Measurements from ENCODE around the gene ORAI2.
"Not testable (repeated sequence)": the region's sequence is repeated elsewhere in the genome, so short reads cannot be mapped to it uniquely, and the experiment has no call there.

The ORAI2 gene

DNA sequence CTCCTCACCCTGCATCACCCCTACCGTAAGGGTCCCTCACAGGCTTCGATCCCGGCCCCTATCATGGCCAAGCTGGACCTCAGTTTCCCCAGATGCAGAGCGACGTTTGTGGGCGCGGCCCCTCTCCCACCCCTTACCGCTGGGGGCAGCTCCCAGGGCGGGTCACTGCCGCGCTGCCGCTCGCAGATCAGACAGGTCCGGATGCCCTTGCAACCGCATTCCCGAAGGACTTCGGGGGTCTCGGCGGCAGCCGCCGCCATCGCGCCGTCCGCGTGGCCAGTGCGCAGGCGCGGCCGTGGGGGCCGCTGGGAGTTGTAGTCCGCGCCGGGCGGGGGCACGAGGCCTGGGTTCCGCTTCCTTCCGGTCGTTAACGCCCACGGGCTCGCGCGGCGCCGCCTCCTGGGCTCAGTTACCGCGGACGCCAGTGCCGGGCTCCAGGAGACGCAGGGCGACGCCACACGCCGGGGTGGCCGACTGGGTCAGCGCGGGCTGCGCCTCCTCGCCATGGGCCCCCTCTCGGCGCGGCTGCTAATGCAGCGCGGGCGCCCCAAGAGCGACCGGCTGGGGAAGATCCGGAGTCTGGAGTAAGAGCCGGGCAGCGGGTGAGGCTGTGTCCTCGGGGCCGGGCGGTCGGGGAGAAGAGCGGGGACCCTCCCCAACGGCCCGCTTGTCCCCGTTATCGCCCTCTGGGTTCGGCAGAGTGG is 31.4 kb downstream of the ORAI2 start, which contains the start of the genes ALKBH4 and LRWD1:
TSS of gene ALKBH4 (minus strand) at position 287 of the 704 bp plus-strand sequence. CDS start at position 260, 27 bp downstream.
TSS of gene LRWD1 (plus strand) at position 408 of the 704 bp plus-strand sequence. CDS start at position 505, 97 bp downstream.
- peak within 1 kb of the TSS; percentile 82 for H3K27ac Mint-ChIP-seq
- peak within 1 kb of the TSS; percentile 92 for H3K4me3 Mint-ChIP-seq
- no peaks in the 10 kb centered on the region for H3K27me3 Mint-ChIP-seq (ENCODE audit: low read depth)
- H3K9me3 Mint-ChIP-seq: no peaks in the 10 kb centered on the region
- peaks cover 20% of the 10 kb centered on the region for H3K4me1 Mint-ChIP-seq (ENCODE audit: low read depth)
- peaks cover 6% of the 10 kb centered on the region for H3K36me3 Mint-ChIP-seq (ENCODE audit: low read depth)

- Mint-ChIP-seq H3K4me1 (ENCODE audit: low read depth) (peaks cover 20% of the 10 kb centered on the region), H3K4me3 (peak overlapping the region; percentile 92)
Observed at GRCh38 chr7:102466097-102466496, 32.7 kb downstream of the ORAI2 start.

DNA sequence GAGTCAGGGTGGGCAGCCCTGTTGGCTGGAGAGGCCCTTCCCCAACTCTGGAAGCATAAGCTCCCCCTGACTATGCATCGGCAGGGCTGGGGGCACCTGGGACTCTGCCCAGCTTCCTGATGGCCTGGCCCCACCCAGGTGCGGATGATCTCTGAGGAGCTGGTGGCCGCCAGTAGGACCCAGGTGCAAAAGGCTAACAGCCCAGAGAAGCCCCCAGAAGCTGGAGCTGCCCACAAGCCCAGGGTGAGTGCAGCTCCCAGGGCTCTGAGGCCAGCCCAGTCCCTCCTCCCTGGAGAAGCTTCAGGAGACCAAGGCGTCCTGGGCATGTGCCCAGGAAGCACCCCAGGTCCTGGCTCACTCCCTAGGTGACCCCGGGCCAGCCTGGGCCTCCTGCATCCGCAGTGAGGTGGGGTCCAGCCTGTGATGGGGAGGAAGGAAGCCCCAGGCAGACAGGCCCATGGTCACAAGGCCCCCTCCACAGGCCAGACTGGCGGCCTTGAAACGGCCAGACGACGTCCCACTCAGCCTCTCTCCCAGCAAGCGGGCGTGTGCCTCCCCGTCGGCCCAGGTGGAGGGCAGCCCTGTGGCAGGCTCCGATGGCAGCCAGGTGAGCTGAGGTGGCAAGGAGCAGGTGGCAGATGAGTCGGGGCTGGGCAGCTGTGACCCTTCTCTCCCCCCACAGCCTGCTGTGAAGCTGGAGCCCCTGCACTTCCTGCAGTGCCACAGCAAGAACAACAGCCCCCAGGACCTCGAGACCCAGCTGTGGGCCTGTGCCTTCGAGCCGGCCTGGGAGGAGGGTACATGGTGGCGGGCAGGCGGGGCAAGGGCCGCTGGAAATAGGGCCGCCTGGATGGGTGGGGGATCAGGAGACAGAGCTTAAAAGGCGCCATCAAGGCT is 34.5 kb downstream of the ORAI2 start:
- peaks cover 3% of the 10 kb centered on the region for H3K36me3 Mint-ChIP-seq (ENCODE audit: low read depth)
- no peak overlapping the region for H3K4me3 Mint-ChIP-seq
- H3K4me1 Mint-ChIP-seq (ENCODE audit: low read depth): peaks cover 17% of the 10 kb centered on the region

More at GRCh38 chr7:102466097-102466496, 32.7 kb downstream of the ORAI2 start:
- Mint-ChIP-seq H3K27ac (no peak overlapping the region), H3K36me3 (ENCODE audit: low read depth) (peaks cover 4% of the 10 kb centered on the region), H3K9me3 (no peaks in the 10 kb centered on the region), H3K27me3 (ENCODE audit: low read depth) (no peaks in the 10 kb centered on the region)

GRCh38 chr7:102468478-102469350 is 35.3 kb downstream of the ORAI2 start:
- Mint-ChIP-seq H3K27ac (no peak overlapping the region), H3K9me3 (no peaks in the 10 kb centered on the region), H3K36me3 (ENCODE audit: low read depth) (peaks cover 6% of the 10 kb centered on the region), H3K4me1 (ENCODE audit: low read depth) (peaks cover 15% of the 10 kb centered on the region), H3K27me3 (ENCODE audit: low read depth) (no peaks in the 10 kb centered on the region), H3K4me3 (no peak overlapping the region)

More for the DNA sequence above, 34.5 kb downstream of the ORAI2 start:
- no peak overlapping the region for H3K27ac Mint-ChIP-seq
- H3K9me3 Mint-ChIP-seq: no peaks in the 10 kb centered on the region
- no peaks in the 10 kb centered on the region for H3K27me3 Mint-ChIP-seq (ENCODE audit: low read depth)

DNA sequence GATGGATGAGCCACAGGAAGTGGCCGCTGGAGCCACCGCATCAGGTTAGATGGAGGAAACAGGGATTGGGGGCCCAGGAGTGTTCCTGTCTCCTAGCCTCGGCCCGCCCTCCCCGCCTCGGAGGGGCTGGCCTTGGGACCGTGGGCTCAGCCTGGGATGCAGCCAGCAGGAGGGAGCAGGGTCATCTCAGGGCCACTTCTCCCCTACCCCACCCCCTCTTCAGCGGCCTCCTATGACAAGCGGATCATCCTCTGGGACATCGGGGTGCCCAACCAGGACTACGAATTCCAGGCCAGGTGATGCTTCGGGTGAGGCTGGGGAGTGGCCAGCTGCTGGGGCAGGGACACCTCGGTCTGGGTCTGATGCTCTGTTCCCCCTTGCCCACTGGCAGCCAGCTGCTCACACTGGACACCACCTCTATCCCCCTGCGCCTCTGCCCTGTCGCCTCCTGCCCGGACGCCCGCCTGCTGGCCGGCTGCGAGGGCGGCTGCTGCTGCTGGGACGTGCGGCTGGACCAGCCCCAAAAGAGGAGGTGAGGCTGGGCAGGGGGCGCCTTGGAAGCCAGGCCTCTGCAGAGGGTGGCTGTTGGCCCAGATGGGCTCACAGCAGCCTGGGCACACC is 36.1 kb downstream of the ORAI2 start:
- Mint-ChIP-seq H3K4me3 (no peak overlapping the region), H3K36me3 (ENCODE audit: low read depth) (peaks cover 5% of the 10 kb centered on the region), H3K27ac (no peak overlapping the region), H3K27me3 (ENCODE audit: low read depth) (no peaks in the 10 kb centered on the region), H3K4me1 (ENCODE audit: low read depth) (peaks cover 9% of the 10 kb centered on the region), H3K9me3 (no peaks in the 10 kb centered on the region)

DNA sequence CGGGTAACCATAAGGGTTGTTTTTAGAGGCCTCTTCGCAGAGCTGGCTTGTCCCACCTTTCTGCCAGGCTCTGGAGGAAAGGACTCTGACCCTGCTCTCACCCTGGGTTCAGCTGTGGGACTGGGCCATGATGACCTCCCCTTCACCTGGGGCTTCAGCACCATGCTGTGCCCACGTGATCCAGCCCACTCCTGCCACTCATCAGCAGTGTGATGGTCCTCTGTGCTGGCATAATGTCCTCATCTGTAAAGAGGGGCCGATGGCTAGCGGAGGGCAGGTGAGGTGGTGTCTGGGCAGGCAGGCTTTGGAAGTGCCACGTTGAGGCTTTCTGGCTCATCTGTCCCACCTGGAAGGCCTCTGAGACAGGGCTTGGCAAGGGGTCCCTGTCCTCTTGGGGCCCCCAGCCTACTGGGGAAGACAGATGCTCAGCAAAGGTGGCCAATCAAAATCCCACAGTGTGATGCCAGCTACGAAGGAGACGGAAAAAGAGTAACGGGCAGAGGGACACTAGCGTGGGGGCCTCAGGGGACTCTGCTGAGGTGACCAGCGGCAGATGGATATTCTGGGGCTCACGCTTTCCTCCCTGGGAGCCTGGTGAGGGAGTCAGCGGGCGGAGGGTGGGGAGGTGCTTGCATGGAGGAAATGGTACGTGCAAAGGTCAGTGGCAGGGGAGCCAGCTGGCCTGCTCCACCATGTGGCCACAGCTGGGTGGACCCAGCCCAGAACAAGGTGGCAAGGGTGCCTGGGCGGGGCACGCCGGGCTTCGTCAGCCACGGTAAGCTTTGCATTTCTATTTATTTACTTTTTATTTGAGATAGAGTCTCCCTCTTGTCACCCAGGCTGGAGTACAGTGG is 36.8 kb downstream of the ORAI2 start:
- Mint-ChIP-seq H3K4me3 (no peak overlapping the region), H3K27me3 (ENCODE audit: low read depth) (no peaks in the 10 kb centered on the region), H3K27ac (peak overlapping the region; percentile 45), H3K4me1 (ENCODE audit: low read depth) (peaks cover 9% of the 10 kb centered on the region), H3K9me3 (no peaks in the 10 kb centered on the region), H3K36me3 (ENCODE audit: low read depth) (peaks cover 5% of the 10 kb centered on the region)

GRCh38 chr7:102471791-102472125 is 38.4 kb downstream of the ORAI2 start:
- Mint-ChIP-seq H3K27me3 (ENCODE audit: low read depth) (no peaks in the 10 kb centered on the region), H3K27ac (no peak overlapping the region), H3K9me3 (no peaks in the 10 kb centered on the region), H3K4me3 (no peak overlapping the region), H3K4me1 (ENCODE audit: low read depth) (peaks cover 4% of the 10 kb centered on the region), H3K36me3 (ENCODE audit: low read depth) (peaks cover 3% of the 10 kb centered on the region)

DNA sequence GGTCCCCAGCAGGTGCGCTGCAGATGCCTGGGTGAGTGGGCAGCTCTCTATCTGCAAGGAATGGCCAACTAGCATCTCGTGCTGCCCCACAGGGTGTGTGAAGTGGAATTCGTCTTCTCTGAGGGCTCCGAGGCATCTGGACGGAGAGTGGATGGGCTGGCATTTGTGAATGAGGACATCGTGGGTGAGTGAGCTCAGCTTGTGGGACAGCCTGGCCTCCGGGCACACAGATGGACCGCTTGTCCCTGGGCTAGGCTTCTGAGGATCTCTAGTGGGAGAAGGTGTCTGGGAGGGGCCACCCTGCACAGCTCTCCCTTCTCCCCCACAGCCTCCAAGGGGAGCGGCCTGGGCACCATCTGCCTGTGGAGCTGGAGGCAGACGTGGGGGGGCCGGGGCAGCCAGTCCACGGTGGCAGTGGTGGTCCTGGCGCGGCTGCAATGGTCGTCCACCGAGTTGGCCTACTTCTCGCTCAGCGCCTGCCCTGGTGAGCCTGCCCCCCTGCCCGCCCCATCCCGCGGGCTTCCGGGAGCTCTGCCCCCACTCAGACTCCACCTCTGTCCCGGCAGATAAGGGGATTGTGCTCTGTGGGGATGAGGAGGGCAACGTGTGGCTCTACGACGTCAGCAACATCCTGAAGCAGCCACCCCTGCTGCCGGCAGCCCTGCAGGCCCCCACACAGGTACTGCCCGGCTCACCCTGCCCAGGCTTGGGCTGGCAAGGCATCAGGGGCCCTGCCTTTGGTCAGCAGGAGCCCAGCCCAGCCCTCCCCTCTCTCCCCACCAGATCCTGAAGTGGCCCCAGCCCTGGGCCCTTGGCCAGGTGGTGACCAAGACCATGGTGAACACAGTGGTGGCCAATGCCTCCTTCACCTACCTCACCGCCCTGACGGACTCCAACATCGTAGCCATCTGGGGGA is 39.0 kb downstream of the ORAI2 start:
- no peak overlapping the region for H3K27ac Mint-ChIP-seq
- no peak overlapping the region for H3K4me3 Mint-ChIP-seq
- no peaks in the 10 kb centered on the region for H3K4me1 Mint-ChIP-seq (ENCODE audit: low read depth)
- peaks cover 3% of the 10 kb centered on the region for H3K36me3 Mint-ChIP-seq (ENCODE audit: low read depth)
- no peaks in the 10 kb centered on the region for H3K9me3 Mint-ChIP-seq
- H3K27me3 Mint-ChIP-seq (ENCODE audit: low read depth): no peaks in the 10 kb centered on the region

GRCh38 chr7:102473271-102473991 is 40.1 kb downstream of the ORAI2 start:
- no peak overlapping the region for H3K27ac Mint-ChIP-seq

GRCh38 chr7:102474116-102474515 is 40.7 kb downstream of the ORAI2 start:
- not testable (repeated sequence) for H3K4me3 Mint-ChIP-seq; H3K36me3 Mint-ChIP-seq (ENCODE audit: low read depth); H3K27ac Mint-ChIP-seq; H3K4me1 Mint-ChIP-seq (ENCODE audit: low read depth); H3K27me3 Mint-ChIP-seq (ENCODE audit: low read depth); H3K9me3 Mint-ChIP-seq

More at GRCh38 chr7:102473271-102473991, 40.1 kb downstream of the ORAI2 start:
- Mint-ChIP-seq H3K36me3 (ENCODE audit: low read depth) (peaks cover 3% of the 10 kb centered on the region), H3K27me3 (ENCODE audit: low read depth) (no peaks in the 10 kb centered on the region), H3K4me3 (no peak overlapping the region), H3K4me1 (ENCODE audit: low read depth) (no peaks in the 10 kb centered on the region), H3K9me3 (no peaks in the 10 kb centered on the region)

- H3K36me3 Mint-ChIP-seq (ENCODE audit: low read depth); H3K27me3 Mint-ChIP-seq (ENCODE audit: low read depth); H3K9me3 Mint-ChIP-seq; H3K27ac Mint-ChIP-seq; H3K4me1 Mint-ChIP-seq (ENCODE audit: low read depth); H3K4me3 Mint-ChIP-seq: not testable (repeated sequence)
Observed at GRCh38 chr7:102474736-102475435, 41.5 kb downstream of the ORAI2 start.

Data from T-helper 1 cell treated with Interleukin-12 subunit alpha and Interleukin-12 subunit beta and Interleukin-4 antibody, amounts not matched to agents 30 μg/mL and 1 μg/mL, for 36 hours (primary cell).